HepG2 (cell line): ENCODE data around the gene GFPT1. TPM values are rescaled to one million over a fixed set of nuclear protein-coding genes. Genes with fewer than 3 reads are reported as not detected.

Experiments used
- ATAC-seq: fragments of 200-7000 bp; cut with Tn5 transposase; 3 replicates; pipeline ENCODE4 v1.9.1; 2020; ENCODE audit warnings: mild to moderate bottlenecking, moderate library complexity
- BruUV-seq: library from RNA; stranded (reverse); fragments of 400-500 nt; replicated peaks from 2 replicates; lab custom pipeline; 2021; lab: Mats Ljungman, UMichigan
- CTCF ChIA-PET: fragments of 300-600 bp; formaldehyde crosslinking; extraction: SDS; loops from one replicate; lab custom pipeline; 2021; ENCODE audit warnings: low total read pairs, inconsistent platforms, low intra/inter-chr PET ratio; lab: Yijun Ruan, JAX
- POLR2A ChIA-PET: fragments of 350-600 bp; sonication (Branson Sonifier 250); formaldehyde crosslinking; loops from one replicate; lab custom pipeline; 2020; ENCODE audit warnings: antibody characterized with exemption, inconsistent platforms; lab: Yijun Ruan, JAX
- DNase-seq: peaks from one replicate; pipeline ENCODE4 v3.0.0-alpha.2; 2015; ENCODE audit warnings: low spot score
- FAIRE-seq: peaks from 3 replicates; lab custom pipeline; 2011; peaks lifted over from hg19 to GRCh38; lab: Jason Lieb, UNC
- H2AFZ ChIP-seq: one replicate; pipeline ENCODE4 v1.6.1; 2011; ENCODE audit warnings: low read length, inconsistent platforms
- H3K27ac ChIP-seq: fragments of 300-600 bp; 3 replicates; pipeline ENCODE4 v1.8.0; 2011; ENCODE audit warnings: mixed run types, mild to moderate bottlenecking, mixed read lengths, low read length, inconsistent platforms; ENCODE audit not compliant: insufficient read depth; ENCODE audit errors: extremely low read length
- H3K27me3 ChIP-seq, 2 experiments: fragments of 200-600 bp in 1 of 2; 2 replicates in 1 of 2; 3 replicates in 1 of 2; pipeline versions ENCODE4 v1.6.0 to v1.8.0; 2011; ENCODE audit warnings: low read length in 2 of 2, mild to moderate bottlenecking in 2 of 2, moderate library complexity in 2 of 2, inconsistent platforms in 1 of 2; ENCODE audit not compliant: insufficient read depth in 2 of 2, control insufficient read depth in 1 of 2
- H3K36me3 ChIP-seq, 2 experiments: fragments of 200-600 bp in 1 of 2; replicated peaks in 1 of 2; 2 replicates in 1 of 2; 3 replicates in 1 of 2; pipeline versions ENCODE4 v1.5.1 to v1.8.0; 2011; ENCODE audit warnings: low read length in 2 of 2, inconsistent platforms in 1 of 2; ENCODE audit not compliant: insufficient read depth in 2 of 2, control insufficient read depth in 1 of 2
- H3K4me1 ChIP-seq: 2 replicates; pipeline ENCODE4 v1.5.1; 2012; ENCODE audit warnings: low read length, inconsistent platforms; ENCODE audit not compliant: insufficient read depth
- H3K4me2 ChIP-seq: 2 replicates; pipeline ENCODE4 v1.6.0; 2011; ENCODE audit warnings: low read depth, low read length, inconsistent platforms
- H3K4me3 ChIP-seq, 3 experiments: fragments of 200-600 bp in 1 of 3; sonication (generic), shearing (Covaris generic) in 1 of 3; replicated peaks in 1 of 3; 2 replicates each; pipeline ENCODE4 v1.5.1; 2011 to 2016; ENCODE audit warnings: low read length in 3 of 3, inconsistent platforms in 2 of 3, low read depth in 2 of 3, mild to moderate bottlenecking in 2 of 3, control low read depth in 1 of 3, mixed read lengths in 1 of 3; ENCODE audit not compliant: insufficient read depth in 1 of 3
- H3K79me2 ChIP-seq: one replicate; pipeline ENCODE4 v1.6.1; 2011; ENCODE audit warnings: low read length, inconsistent platforms; ENCODE audit not compliant: insufficient read depth
- H3K9ac ChIP-seq: 2 replicates; pipeline ENCODE4 v1.6.0; 2011; ENCODE audit warnings: mild to moderate bottlenecking, low read depth, low read length, inconsistent platforms; ENCODE audit not compliant: insufficient read depth
- H3K9me3 ChIP-seq: 2 replicates; pipeline ENCODE4 v1.5.1; 2012; ENCODE audit warnings: mild to moderate bottlenecking, low read length
- H4K20me1 ChIP-seq: 2 replicates; pipeline ENCODE4 v1.6.0; 2011; ENCODE audit warnings: inconsistent platforms, mild to moderate bottlenecking, low read length, moderate library complexity; ENCODE audit not compliant: insufficient read depth
- BHLHE40 ChIP-seq: IDR thresholded peaks from 2 replicates; pipeline ENCODE4 v1.6.1; 2011; ENCODE audit warnings: low read length, improper control_type of control experiment
- EEA1 ChIP-seq: sonication (generic); formaldehyde crosslinking; IDR thresholded peaks from 2 replicates; pipeline ENCODE4 v1.5.1; 2020; ENCODE audit warnings: mild to moderate bottlenecking, missing genetic modification reagents, borderline replicate concordance
- FOXC1 ChIP-seq: sonication (generic); formaldehyde crosslinking; IDR thresholded peaks from 2 replicates; pipeline ENCODE4 v1.8.0; 2022; ENCODE audit warnings: mild to moderate bottlenecking, missing genetic modification reagents, borderline replicate concordance
- IKZF4 ChIP-seq: sonication (generic); formaldehyde crosslinking; IDR thresholded peaks from 2 replicates; pipeline ENCODE4 v1.5.1; 2020; ENCODE audit warnings: borderline replicate concordance, mild to moderate bottlenecking, low read depth, missing genetic modification reagents; ENCODE audit errors: not compliant biosample characterization
- MIXL1 ChIP-seq: IDR thresholded peaks from 2 replicates; pipeline ENCODE4 v1.6.1; 2016
- PCBP1 ChIP-seq: fragments of 200-400 bp; formaldehyde crosslinking; IDR thresholded peaks from 2 replicates; pipeline ENCODE4 v1.6.1; 2017; ENCODE audit warnings: mild to moderate bottlenecking, low read depth, low read length, borderline replicate concordance
- RFXAP ChIP-seq: sonication (generic); formaldehyde crosslinking; IDR thresholded peaks from 2 replicates; pipeline ENCODE4 v1.4.0; 2020; ENCODE audit warnings: missing genetic modification reagents, borderline replicate concordance
- SOX6 ChIP-seq, 2 experiments: fragments of 450-650 bp in 1 of 2; sonication (generic) in 1 of 2; formaldehyde crosslinking in 1 of 2; IDR thresholded peaks; 2 replicates each; pipeline versions ENCODE4 v1.4.0 to v1.6.1; 2017 to 2020; ENCODE audit warnings: antibody characterized with exemption in 1 of 2, mild to moderate bottlenecking in 1 of 2, missing genetic modification reagents in 1 of 2
- THAP11 ChIP-seq: IDR thresholded peaks from 2 replicates; pipeline ENCODE4 v1.6.1; 2016; ENCODE audit warnings: missing biosample characterization, missing genetic modification reagents
- ZNF10 ChIP-seq: sonication (generic); formaldehyde crosslinking; IDR thresholded peaks from 2 replicates; pipeline ENCODE4 v1.4.0; 2020; ENCODE audit warnings: mild to moderate bottlenecking, low read depth, missing genetic modification reagents, borderline replicate concordance
- ZNF446 ChIP-seq: sonication (generic); formaldehyde crosslinking; IDR thresholded peaks from 2 replicates; pipeline ENCODE4 v1.5.0; 2020; ENCODE audit warnings: mild to moderate bottlenecking, missing genetic modification reagents
- ZNF556 ChIP-seq: sonication (generic); formaldehyde crosslinking; IDR thresholded peaks from 2 replicates; pipeline ENCODE4 v1.4.0; 2020; ENCODE audit warnings: mild to moderate bottlenecking, missing genetic modification reagents, borderline replicate concordance
- ZNF720 ChIP-seq: sonication (generic); formaldehyde crosslinking; IDR thresholded peaks from 2 replicates; pipeline ENCODE4 v1.4.0; 2020; ENCODE audit warnings: missing genetic modification reagents
- ZNF782 ChIP-seq: sonication (generic); formaldehyde crosslinking; IDR thresholded peaks from 2 replicates; pipeline ENCODE4 v1.4.0; 2020; ENCODE audit warnings: missing genetic modification reagents, mild to moderate bottlenecking, borderline replicate concordance
- WGBS: methylation state at CpG from one replicate; pipeline ENCODE4 v1.1.6; 2017; ENCODE audit warnings: low lambda C conversion rate; 5-methylcytosine and 5-hydroxymethylcytosine counted together
- in situ Hi-C: cut with HindIII; loops from 2 replicates; pipeline ENCODE4 v1.10.0; 2017; ENCODE audit warnings: low pct_unique_long_range_greater_than_20kb; ENCODE audit not compliant: extremely low pct_ligation_motif_present
- intact Hi-C: fragments of 100-400 bp; cut with micrococcal nuclease; formaldehyde crosslinking; loops from one replicate; pipeline ENCODE4 v1.10.0; 2022; ENCODE audit not compliant: unreplicated experiment
- polyA plus RNA-seq, 8 experiments: library from polyadenylated mRNA; depleted of rRNA in 3 of 8; stranded (reverse) in 7 of 8; unstranded in 1 of 8; fragments of >200 nt; fragmentation: Illumina TruSeq in 4 of 8; extraction: Trizol in 4 of 8; gene quantifications; 2 replicates each; pipeline versions ENCODE4 v1.2.1 to v1.2.3, GENCODE V29; 2011 to 2016; ENCODE audit warnings: low read depth in 4 of 8, missing spikeins in 1 of 8, mixed read lengths in 1 of 8; ENCODE audit not compliant: insufficient read depth in 1 of 8
- total RNA-seq, 5 experiments: library from RNA; depleted of rRNA; stranded (reverse); fragments of >200 nt; fragmentation: Illumina TruSeq; extraction: Trizol; gene quantifications; 2 replicates each; pipeline ENCODE4 v1.2.3, GENCODE V29; 2016; ENCODE audit warnings: low read depth in 1 of 5
- TF ChIP-seq, protein P1 (sequence below): sonication (generic); formaldehyde crosslinking; IDR thresholded peaks from 2 replicates; pipeline ENCODE4 v1.8.0; 2022; ENCODE audit warnings: mild to moderate bottlenecking, missing genetic modification reagents; ENCODE audit not compliant: insufficient replicate concordance
- TF ChIP-seq, protein P2 (sequence below): sonication (generic); formaldehyde crosslinking; IDR thresholded peaks from 2 replicates; pipeline ENCODE4 v1.5.0; 2020; ENCODE audit warnings: missing genetic modification reagents
- TF ChIP-seq, protein P3 (sequence below): sonication (generic); formaldehyde crosslinking; IDR thresholded peaks from 2 replicates; pipeline ENCODE4 v1.4.0; 2020; ENCODE audit warnings: mild to moderate bottlenecking, missing genetic modification reagents
- TF ChIP-seq, protein P4 (sequence below): fragments of 450-650 bp; IDR thresholded peaks from 2 replicates; pipeline ENCODE4 v1.6.1; 2017

GFPT1 gene
- total and polyA plus RNA-seq, 2 of the 13 experiments (the other 11 are each of a cell fraction or from before 2014, with no cell fraction given), result 24.0 to 84.9 TPM

DNA sequence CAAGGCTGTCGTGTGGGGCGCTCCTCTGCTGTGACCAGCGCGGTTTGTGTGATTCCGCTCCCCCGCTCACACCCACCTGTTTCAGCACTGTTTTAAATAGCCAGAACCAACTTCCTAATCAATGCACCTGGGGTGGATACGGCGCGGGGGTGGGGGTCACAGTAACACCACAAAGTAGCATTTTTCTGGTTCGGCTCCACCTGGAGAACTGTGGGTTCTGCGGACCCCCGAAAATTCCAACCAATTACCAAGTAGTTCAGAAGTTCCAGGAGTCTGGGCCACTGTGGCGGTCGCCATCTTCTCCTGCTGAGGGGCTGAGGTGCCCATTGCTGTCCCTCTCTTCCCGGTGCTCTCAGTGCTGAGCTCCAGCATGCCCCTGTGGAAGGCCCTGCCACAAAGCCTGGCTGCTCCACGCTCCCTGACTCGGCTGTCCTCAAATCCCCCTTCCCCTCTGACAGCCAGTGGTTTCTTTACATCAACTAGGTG lies 79.4 kb downstream of the GFPT1 start:
- FAIRE-seq, result no peak
- POLR2A ChIA-PET, result no interaction called here
- CTCF ChIA-PET, result interaction anchor here (1.7 to 3.3 kb wide), 4 partner anchors 147 to 364 kb away, joined by 9 to 37 read pairs (median 12); partner anchors contain the start of gene ANTXR1
- TF ChIP-seq IKZF4 (CRISPR knock-in tag) (no peak), EEA1 (CRISPR knock-in tag) (0 out of 2 replicates have a peak, but pooled peaks have one; percentile 16), BHLHE40 (no peak), FOXC1 (CRISPR knock-in tag) (no peak), ZNF720 (CRISPR knock-in tag) (no peak), ZNF782 (CRISPR knock-in tag) (0 out of 2 replicates have a peak, but pooled peaks have one; percentile 67), ZNF556 (CRISPR knock-in tag) (0 out of 2 replicates have a peak, but pooled peaks have one; percentile 12), ZNF10 (CRISPR knock-in tag) (0 out of 2 replicates have a peak, but pooled peaks have one; percentile 21), THAP11 (no peak), MIXL1 (CRISPR knock-in tag) (no peak), SOX6 (IDR thresholded peaks at IDR 0.05) (no peak), SOX6 (CRISPR knock-in tag; IDR thresholded peaks at IDR 0.05) (no peak; the same call in 1 of the 2 replicates), PCBP1 (no peak), ZNF446 (CRISPR knock-in tag) (no peak), RFXAP (CRISPR knock-in tag) (no peak)
- TF ChIP-seq, protein P1, sequence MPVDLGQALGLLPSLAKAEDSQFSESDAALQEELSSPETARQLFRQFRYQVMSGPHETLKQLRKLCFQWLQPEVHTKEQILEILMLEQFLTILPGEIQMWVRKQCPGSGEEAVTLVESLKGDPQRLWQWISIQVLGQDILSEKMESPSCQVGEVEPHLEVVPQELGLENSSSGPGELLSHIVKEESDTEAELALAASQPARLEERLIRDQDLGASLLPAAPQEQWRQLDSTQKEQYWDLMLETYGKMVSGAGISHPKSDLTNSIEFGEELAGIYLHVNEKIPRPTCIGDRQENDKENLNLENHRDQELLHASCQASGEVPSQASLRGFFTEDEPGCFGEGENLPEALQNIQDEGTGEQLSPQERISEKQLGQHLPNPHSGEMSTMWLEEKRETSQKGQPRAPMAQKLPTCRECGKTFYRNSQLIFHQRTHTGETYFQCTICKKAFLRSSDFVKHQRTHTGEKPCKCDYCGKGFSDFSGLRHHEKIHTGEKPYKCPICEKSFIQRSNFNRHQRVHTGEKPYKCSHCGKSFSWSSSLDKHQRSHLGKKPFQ, result no peak
- TF ChIP-seq, protein P2, sequence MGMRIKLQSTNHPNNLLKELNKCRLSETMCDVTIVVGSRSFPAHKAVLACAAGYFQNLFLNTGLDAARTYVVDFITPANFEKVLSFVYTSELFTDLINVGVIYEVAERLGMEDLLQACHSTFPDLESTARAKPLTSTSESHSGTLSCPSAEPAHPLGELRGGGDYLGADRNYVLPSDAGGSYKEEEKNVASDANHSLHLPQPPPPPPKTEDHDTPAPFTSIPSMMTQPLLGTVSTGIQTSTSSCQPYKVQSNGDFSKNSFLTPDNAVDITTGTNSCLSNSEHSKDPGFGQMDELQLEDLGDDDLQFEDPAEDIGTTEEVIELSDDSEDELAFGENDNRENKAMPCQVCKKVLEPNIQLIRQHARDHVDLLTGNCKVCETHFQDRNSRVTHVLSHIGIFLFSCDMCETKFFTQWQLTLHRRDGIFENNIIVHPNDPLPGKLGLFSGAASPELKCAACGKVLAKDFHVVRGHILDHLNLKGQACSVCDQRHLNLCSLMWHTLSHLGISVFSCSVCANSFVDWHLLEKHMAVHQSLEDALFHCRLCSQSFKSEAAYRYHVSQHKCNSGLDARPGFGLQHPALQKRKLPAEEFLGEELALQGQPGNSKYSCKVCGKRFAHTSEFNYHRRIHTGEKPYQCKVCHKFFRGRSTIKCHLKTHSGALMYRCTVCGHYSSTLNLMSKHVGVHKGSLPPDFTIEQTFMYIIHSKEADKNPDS (CRISPR knock-in tag), result no peak
- TF ChIP-seq, protein P3, sequence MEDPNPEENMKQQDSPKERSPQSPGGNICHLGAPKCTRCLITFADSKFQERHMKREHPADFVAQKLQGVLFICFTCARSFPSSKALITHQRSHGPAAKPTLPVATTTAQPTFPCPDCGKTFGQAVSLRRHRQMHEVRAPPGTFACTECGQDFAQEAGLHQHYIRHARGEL (CRISPR knock-in tag), result no peak
- TF ChIP-seq, protein P4, sequence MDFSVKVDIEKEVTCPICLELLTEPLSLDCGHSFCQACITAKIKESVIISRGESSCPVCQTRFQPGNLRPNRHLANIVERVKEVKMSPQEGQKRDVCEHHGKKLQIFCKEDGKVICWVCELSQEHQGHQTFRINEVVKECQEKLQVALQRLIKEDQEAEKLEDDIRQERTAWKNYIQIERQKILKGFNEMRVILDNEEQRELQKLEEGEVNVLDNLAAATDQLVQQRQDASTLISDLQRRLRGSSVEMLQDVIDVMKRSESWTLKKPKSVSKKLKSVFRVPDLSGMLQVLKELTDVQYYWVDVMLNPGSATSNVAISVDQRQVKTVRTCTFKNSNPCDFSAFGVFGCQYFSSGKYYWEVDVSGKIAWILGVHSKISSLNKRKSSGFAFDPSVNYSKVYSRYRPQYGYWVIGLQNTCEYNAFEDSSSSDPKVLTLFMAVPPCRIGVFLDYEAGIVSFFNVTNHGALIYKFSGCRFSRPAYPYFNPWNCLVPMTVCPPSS, result no peak

More for the DNA sequence above, 79.4 kb downstream of the GFPT1 start:
- Histone ChIP-seq H2AFZ (no peak overlapping the region), H3K4me1 (peaks cover 23% of the 10 kb centered on the region), H3K4me3 (no peak overlapping the region), H3K9me3 (peaks cover 8% of the 10 kb centered on the region; the same call in 1 of the 2 replicates), H3K79me2 (no peaks in the 10 kb centered on the region), H3K4me2 (peak overlapping the region; percentile 48; the same call in 1 of the 2 replicates), H3K9ac (no peak overlapping the region), H3K36me3 (no peaks in the 10 kb centered on the region), H3K27me3 (no peaks in the 10 kb centered on the region), H3K27ac (no peak overlapping the region), H4K20me1 (no peaks in the 10 kb centered on the region)
- BruUV-seq, result no TSS peak
- in situ Hi-C loops, result loop anchor here (5.0 to 10.0 kb wide), 2 partner anchors 290 to 363 kb away; no protein-coding TSS in a partner anchor
- intact Hi-C loops, result loop anchor here (1.0 to 2.0 kb wide), 4 partner anchors 147 to 364 kb away; no protein-coding TSS in a partner anchor
- ATAC-seq (peak; percentile 17), DNase-seq (no peak)
- WGBS, result 83% methylated on average over 17 of the region's 17 CpGs
